ENCODE measurements around the gene RABEP2. TPM values are rescaled to one million over a fixed set of nuclear protein-coding genes. Genes with fewer than 3 reads are reported as not detected.

The RABEP2 gene
- total and polyA plus RNA-seq, 2 experiments from 2014 or later, result 11.8 to 27.2 TPM

DNA sequence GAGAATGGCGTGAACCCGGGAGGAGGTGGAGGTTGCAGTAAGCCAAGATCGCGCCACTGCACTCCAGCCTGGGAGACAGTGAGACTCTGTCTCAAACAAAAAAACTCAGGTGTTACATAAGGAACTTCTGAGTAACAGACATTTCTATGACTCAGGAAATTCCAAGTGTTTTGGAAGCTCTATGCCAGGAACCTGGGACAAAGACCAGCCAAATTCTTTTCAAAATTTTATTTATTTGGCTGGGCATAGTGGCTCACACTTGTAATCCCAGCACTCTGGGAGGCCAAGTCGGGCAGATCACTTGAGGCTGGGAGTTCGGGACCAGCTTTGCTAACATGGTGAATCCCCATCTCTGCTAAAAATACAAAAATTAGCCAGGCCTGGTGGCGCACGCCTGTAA lies 66.6 kb downstream of the RABEP2 start:
- Mint-ChIP-seq H3K4me3 (no peak overlapping the region), H3K27me3 (ENCODE audit: insufficient read depth, low read depth, poor library complexity) (peaks cover 11% of the 10 kb centered on the region), H3K27ac (no peak overlapping the region), H3K4me1 (no peaks in the 10 kb centered on the region; the same call in 2 of the 3 replicates), H3K9me3 (no peaks in the 10 kb centered on the region), H3K36me3 (ENCODE audit: low read depth) (peaks cover 2% of the 10 kb centered on the region; the same call in 1 of the 3 replicates)
- DNase-seq (ENCODE audit: low spot score) (no peak), ATAC-seq (no peak)
- Histone ChIP-seq H3K4me2 (no peak overlapping the region), H3K79me2 (replicated peaks; ENCODE audit: insufficient read depth) (peaks cover 9% of the 10 kb centered on the region), H3K9me2 (ENCODE audit: insufficient read depth) (no peaks in the 10 kb centered on the region), H2AFZ (no peak overlapping the region), H3F3A (replicated peaks; ENCODE audit: low read depth) (0 out of 2 replicates have a peak, but pooled peaks cover 4% of the 10 kb centered on the region), H3K4me1 (ENCODE audit: insufficient read depth) (0 out of 2 replicates have a peak, but pooled peaks cover 6% of the 10 kb centered on the region), H3K4me3 (no peak overlapping the region), H4K20me1 (replicated peaks; ENCODE audit: insufficient read depth) (no peaks in the 10 kb centered on the region), H3K27ac (ENCODE audit: low read depth) (no peak overlapping the region), H3K27me3 (ENCODE audit: insufficient read depth) (no peaks in the 10 kb centered on the region), H3K36me3 (ENCODE audit: insufficient read depth) (no peaks in the 10 kb centered on the region)
- TF ChIP-seq ZNF114 (CRISPR knock-in tag; IDR thresholded peaks at IDR 0.05) (no peak), POLR2AphosphoS5 (IDR thresholded peaks at IDR 0.05; ENCODE audit: low read depth) (no peak), EZH2 (IDR thresholded peaks at IDR 0.05; ENCODE audit: low read depth, unreplicated experiment) (no peak), NANOG (IDR thresholded peaks at IDR 0.05; ENCODE audit: borderline replicate concordance) (no peak), JUNB (IDR thresholded peaks at IDR 0.05; ENCODE audit: unreplicated experiment) (no peak), STAT1 (IDR thresholded peaks at IDR 0.05; ENCODE audit: unreplicated experiment) (no peak), CREB1 (CRISPR knock-in tag; IDR thresholded peaks at IDR 0.05; ENCODE audit: low read depth) (no peak), ZNF331 (CRISPR knock-in tag; IDR thresholded peaks at IDR 0.05; ENCODE audit: low read depth) (no peak), ZNF462 (CRISPR knock-in tag; IDR thresholded peaks at IDR 0.05) (no peak), EZH2phosphoT487 (IDR thresholded peaks at IDR 0.05; ENCODE audit: unreplicated experiment) (no peak), REST (IDR thresholded peaks at IDR 0.05; ENCODE audit: unreplicated experiment) (no peak)
- TF ChIP-seq, protein P1, sequence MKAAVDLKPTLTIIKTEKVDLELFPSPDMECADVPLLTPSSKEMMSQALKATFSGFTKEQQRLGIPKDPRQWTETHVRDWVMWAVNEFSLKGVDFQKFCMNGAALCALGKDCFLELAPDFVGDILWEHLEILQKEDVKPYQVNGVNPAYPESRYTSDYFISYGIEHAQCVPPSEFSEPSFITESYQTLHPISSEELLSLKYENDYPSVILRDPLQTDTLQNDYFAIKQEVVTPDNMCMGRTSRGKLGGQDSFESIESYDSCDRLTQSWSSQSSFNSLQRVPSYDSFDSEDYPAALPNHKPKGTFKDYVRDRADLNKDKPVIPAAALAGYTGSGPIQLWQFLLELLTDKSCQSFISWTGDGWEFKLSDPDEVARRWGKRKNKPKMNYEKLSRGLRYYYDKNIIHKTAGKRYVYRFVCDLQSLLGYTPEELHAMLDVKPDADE (IDR thresholded peaks at IDR 0.05), result no peak
- TF ChIP-seq, protein P2, sequence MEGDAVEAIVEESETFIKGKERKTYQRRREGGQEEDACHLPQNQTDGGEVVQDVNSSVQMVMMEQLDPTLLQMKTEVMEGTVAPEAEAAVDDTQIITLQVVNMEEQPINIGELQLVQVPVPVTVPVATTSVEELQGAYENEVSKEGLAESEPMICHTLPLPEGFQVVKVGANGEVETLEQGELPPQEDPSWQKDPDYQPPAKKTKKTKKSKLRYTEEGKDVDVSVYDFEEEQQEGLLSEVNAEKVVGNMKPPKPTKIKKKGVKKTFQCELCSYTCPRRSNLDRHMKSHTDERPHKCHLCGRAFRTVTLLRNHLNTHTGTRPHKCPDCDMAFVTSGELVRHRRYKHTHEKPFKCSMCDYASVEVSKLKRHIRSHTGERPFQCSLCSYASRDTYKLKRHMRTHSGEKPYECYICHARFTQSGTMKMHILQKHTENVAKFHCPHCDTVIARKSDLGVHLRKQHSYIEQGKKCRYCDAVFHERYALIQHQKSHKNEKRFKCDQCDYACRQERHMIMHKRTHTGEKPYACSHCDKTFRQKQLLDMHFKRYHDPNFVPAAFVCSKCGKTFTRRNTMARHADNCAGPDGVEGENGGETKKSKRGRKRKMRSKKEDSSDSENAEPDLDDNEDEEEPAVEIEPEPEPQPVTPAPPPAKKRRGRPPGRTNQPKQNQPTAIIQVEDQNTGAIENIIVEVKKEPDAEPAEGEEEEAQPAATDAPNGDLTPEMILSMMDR (conservative IDR thresholded peaks at IDR 0.05; ENCODE audit: low read depth in 2 of 2), result no peak
